SK-N-SH (cell line): ENCODE results near the gene PTPRJ.

Experiments used
- CHD2 ChIP-seq: fragments of 150-350 bp; IDR thresholded peaks from 2 replicates; pipeline ENCODE4 v1.6.1; 2018; ENCODE audit warnings: low read length; ENCODE audit not compliant: partially characterized antibody
- CTCF ChIP-seq: fragments of 200-600 bp; sonication (generic); IDR thresholded peaks from 2 replicates; pipeline ENCODE4 v1.6.1; 2017; ENCODE audit warnings: antibody characterized with exemption, mild to moderate bottlenecking, moderate library complexity
- EP300 ChIP-seq, 2 experiments: IDR thresholded peaks; 2 replicates each; pipeline versions ENCODE4 v1.4.0 to v1.6.1; 2012; ENCODE audit warnings: borderline replicate concordance in 1 of 2, low read depth in 1 of 2, low read length in 1 of 2
- JUND ChIP-seq: IDR thresholded peaks from 2 replicates; pipeline ENCODE4 v1.4.0; 2012
- POLR2AphosphoS5 ChIP-seq: IDR thresholded peaks from 2 replicates; pipeline ENCODE4 v1.6.1; 2012; ENCODE audit warnings: low read depth, low read length
- REST ChIP-seq: IDR thresholded peaks from 2 replicates; pipeline ENCODE4 v1.6.1; 2012; ENCODE audit warnings: mild to moderate bottlenecking, low read depth, low read length, moderate library complexity
- RXRA ChIP-seq: IDR thresholded peaks from 2 replicates; pipeline ENCODE4 v1.4.0; 2012; ENCODE audit warnings: low read depth, mild to moderate bottlenecking, borderline replicate concordance
- SMC3 ChIP-seq: IDR thresholded peaks from 2 replicates; pipeline ENCODE4 v1.6.1; 2012; ENCODE audit warnings: low read depth, low read length, improper control_type of control experiment
- TEAD4 ChIP-seq: IDR thresholded peaks from 2 replicates; pipeline ENCODE4 v1.4.0; 2012; ENCODE audit warnings: mild to moderate bottlenecking, borderline replicate concordance; ENCODE audit not compliant: insufficient read depth
- ZBTB33 ChIP-seq: IDR thresholded peaks from 2 replicates; pipeline ENCODE4 v1.4.0; 2012; ENCODE audit warnings: low read depth, borderline replicate concordance

GRCh38 chr11:48074425-48075181, 94.2 kb downstream of the PTPRJ start:
- TF ChIP-seq CTCF (no peak), JUND (no peak), SMC3 (no peak), REST (no peak), POLR2AphosphoS5 (no peak), TEAD4 (no peak), ZBTB33 (no peak), EP300 (IDR thresholded peaks at IDR 0.05; ENCODE audit: borderline replicate concordance in 1 of 2, low read depth in 1 of 2, low read length in 1 of 2) (no peak), RXRA (no peak), CHD2 (no peak)
